Naive thymus-derived CD4-positive, alpha-beta T cell (primary cell): Measurements from ENCODE around the gene EIPR1. TPM values are rescaled to one million over a fixed set of nuclear protein-coding genes. Genes with fewer than 3 reads are reported as not detected.

Experiments used
- ATAC-seq: fragments of 150-1000 bp; cut with Tn5 transposase; 2 replicates; pipeline ENCODE4 v1.10.0; 2021; ENCODE audit warnings: mild to moderate bottlenecking, moderate library complexity
- CTCF ChIA-PET: fragments of 350-600 bp; sonication (Branson Sonifier 250); formaldehyde crosslinking; loops from one replicate; lab custom pipeline; 2021; ENCODE audit warnings: antibody characterized with exemption; lab: Charles Lee
- POLR2A ChIA-PET: fragments of 350-600 bp; sonication (Branson Sonifier 250); formaldehyde crosslinking; loops from one replicate; lab custom pipeline; 2021; ENCODE audit warnings: antibody characterized with exemption, inconsistent platforms; lab: Charles Lee
- DNase-seq, 9 donors: peaks; one replicate each; pipeline versions ENCODE4 v3.0.0 to v3.0.0-alpha.2; 2020 to 2022; ENCODE audit warnings: mixed read lengths in 1 of 9
- H3K27ac ChIP-seq: one replicate; pipeline ENCODE4 v1.7.0; 2013; ENCODE audit warnings: mild to moderate bottlenecking, low read depth, low read length, moderate library complexity
- H3K27me3 ChIP-seq, 2 donors: one replicate each; pipeline ENCODE4 v1.7.0; 2013; ENCODE audit warnings: low read length in 2 of 2, mild to moderate bottlenecking in 2 of 2, moderate library complexity in 2 of 2; ENCODE audit not compliant: control insufficient read depth in 2 of 2, insufficient read depth in 2 of 2
- H3K36me3 ChIP-seq, 3 experiments: 1 replicate in 2 of 3; 2 replicates in 1 of 3; pipeline ENCODE4 v1.7.0; 2013; ENCODE audit warnings: low read length in 3 of 3, mild to moderate bottlenecking in 3 of 3, moderate library complexity in 1 of 3; ENCODE audit not compliant: insufficient read depth in 3 of 3, control insufficient read depth in 2 of 3
- H3K4me1 ChIP-seq, 2 donors: one replicate each; pipeline ENCODE4 v1.7.0; 2013; ENCODE audit warnings: low read length in 2 of 2, mild to moderate bottlenecking in 2 of 2, moderate library complexity in 1 of 2; ENCODE audit not compliant: control insufficient read depth in 2 of 2, insufficient read depth in 2 of 2
- H3K4me3 ChIP-seq: 2 replicates; pipeline ENCODE4 v1.7.0; 2013; ENCODE audit warnings: mild to moderate bottlenecking, low read length
- H3K9me3 ChIP-seq, 3 experiments: 1 replicate in 2 of 3; 2 replicates in 1 of 3; pipeline ENCODE4 v1.7.0; 2013; ENCODE audit warnings: low read length in 3 of 3; ENCODE audit not compliant: control insufficient read depth in 2 of 3
- H3K27ac Mint-ChIP-seq, 9 donors: one replicate each; pipeline ENCODE4 v1.8.0; 2020 to 2022; ENCODE audit warnings: mixed read lengths in 9 of 9, mild to moderate bottlenecking in 8 of 9, moderate library complexity in 5 of 9, inconsistent platforms in 2 of 9
- H3K27me3 Mint-ChIP-seq, 5 donors: one replicate each; pipeline ENCODE4 v1.8.0; 2021 to 2022; ENCODE audit warnings: mixed read lengths in 5 of 5, mild to moderate bottlenecking in 1 of 5
- H3K36me3 Mint-ChIP-seq, 5 donors: one replicate each; pipeline ENCODE4 v1.8.0; 2020 to 2022; ENCODE audit warnings: mixed read lengths in 5 of 5, mild to moderate bottlenecking in 3 of 5, inconsistent platforms in 1 of 5
- H3K4me1 Mint-ChIP-seq, 7 donors: one replicate each; pipeline ENCODE4 v1.8.0; 2020 to 2022; ENCODE audit warnings: mixed read lengths in 7 of 7, mild to moderate bottlenecking in 3 of 7, inconsistent platforms in 1 of 7
- H3K4me3 Mint-ChIP-seq, 10 donors: one replicate each; pipeline ENCODE4 v1.8.0; 2020 to 2022; ENCODE audit warnings: mild to moderate bottlenecking in 10 of 10, mixed read lengths in 10 of 10, moderate library complexity in 6 of 10, inconsistent platforms in 2 of 10
- H3K9me3 Mint-ChIP-seq, 11 donors: one replicate each; pipeline ENCODE4 v1.8.0; 2020 to 2022; ENCODE audit warnings: mixed read lengths in 11 of 11, mild to moderate bottlenecking in 4 of 11, inconsistent platforms in 1 of 11, moderate library complexity in 1 of 11
- intact Hi-C, 2 donors: fragments of 100-400 bp; cut with micrococcal nuclease; formaldehyde crosslinking; loops; one replicate each; pipeline ENCODE4 v1.15.1; 2023
- polyA plus RNA-seq, 2 donors: library from polyadenylated mRNA; unstranded; fragments of 300-500 nt; fragmentation: Illumina TruSeq; gene quantifications; one replicate each; pipeline ENCODE4 v1.2.3, GENCODE V29; 2021
- total RNA-seq, 6 experiments: library from RNA in 5 of 6; stranded (reverse) in 5 of 6; gene quantifications; 1 replicate in 5 of 6; 2 replicates in 1 of 6; pipeline ENCODE4 v1.2.3 and lab custom pipeline; 2021 to 2026

EIPR1 gene
- total and polyA plus RNA-seq, 7 experiments from 2014 or later = 24.4 to 46.2 (median 27.3) TPM

GRCh38 chr2:3398857-3399256, 21.2 kb upstream of the EIPR1 start:
- no peak for ATAC-seq
- Mint-ChIP-seq H3K4me3 (peak overlapping the region in 1 of 10 donors; percentile 53), H3K36me3 (peaks cover 24 to 65% (median 55%) of the 10 kb centered on the region in 5 donors), H3K9me3 (peaks cover 0 to 43% (median 17%) of the 10 kb centered on the region in 11 donors), H3K4me1 (peaks cover 0 to 31% (median 17%) of the 10 kb centered on the region in 7 donors), H3K27me3 (no peaks in the 10 kb centered on the region), H3K27ac (no peak overlapping the region)
- intact Hi-C loops = no loop called here
- no peak overlapping the region for H3K4me3 ChIP-seq
- no peak overlapping the region for H3K27ac ChIP-seq
- ChIA-PET POLR2A (no interaction called here), CTCF (no interaction called here)
- H3K36me3 ChIP-seq = peaks cover 4 to 69% (median 8%) of the 10 kb centered on the region in 3 experiments
- no peak for DNase-seq
- no peaks in the 10 kb centered on the region for H3K27me3 ChIP-seq
- H3K9me3 ChIP-seq = peaks cover 0 to 14% (median 12%) of the 10 kb centered on the region in 3 experiments
- H3K4me1 ChIP-seq = no peaks in the 10 kb centered on the region

DNA sequence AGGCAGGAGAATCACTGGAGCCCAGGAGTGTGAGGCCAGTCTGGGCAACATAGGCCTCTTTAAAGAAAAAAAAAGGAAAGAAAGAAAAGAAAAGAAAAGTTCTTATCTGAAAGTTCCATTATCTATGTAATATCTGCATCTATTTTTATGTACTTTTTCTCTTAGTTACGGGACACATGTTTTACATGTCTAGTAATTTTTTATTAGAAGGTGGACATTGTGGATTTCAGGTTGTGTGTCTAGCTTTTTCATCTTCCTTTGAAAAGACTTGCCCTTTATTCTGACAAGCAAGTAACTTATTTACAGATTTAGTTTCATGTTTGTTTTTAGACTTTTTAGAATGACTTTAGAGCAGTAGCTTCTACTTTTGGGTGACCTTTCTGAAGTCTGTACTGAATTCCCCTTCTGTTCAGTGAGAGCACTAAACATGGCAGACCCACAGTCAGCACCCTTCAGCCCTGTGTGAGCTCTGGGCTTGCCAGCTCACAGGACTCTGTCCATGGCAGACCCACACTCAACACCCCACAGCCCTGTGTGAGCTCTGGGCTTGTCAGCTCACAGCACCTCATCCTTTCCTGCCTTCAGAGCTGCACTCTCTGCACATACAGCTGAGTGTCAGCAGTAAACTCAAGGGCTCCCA, 19.4 kb upstream of the EIPR1 start:
- Histone ChIP-seq H3K4me3 (no peak overlapping the region), H3K27ac (no peak overlapping the region), H3K27me3 (no peaks in the 10 kb centered on the region), H3K4me1 (no peaks in the 10 kb centered on the region), H3K9me3 (peaks cover 0 to 14% (median 12%) of the 10 kb centered on the region in 3 experiments), H3K36me3 (peaks cover 0 to 65% (median 4%) of the 10 kb centered on the region in 3 experiments)
- intact Hi-C loops = no loop called here
- no peak for DNase-seq
- CTCF ChIA-PET = interaction anchor here (1.0 to 1.2 kb wide), 2 partner anchors 11 to 27 kb away, joined by 4 read pairs; no protein-coding TSS in a partner anchor
- POLR2A ChIA-PET = interaction anchor here (0.7 to 1.0 kb wide), 3 partner anchors 19 to 161 kb away, joined by 3 to 8 read pairs (median 3); partner anchors contain the start of genes ADI1, EIPR1 and RNASEH1
- Mint-ChIP-seq H3K36me3 (peaks cover 24 to 75% (median 60%) of the 10 kb centered on the region in 5 donors), H3K4me1 (peaks cover 0 to 42% (median 25%) of the 10 kb centered on the region in 7 donors), H3K27ac (no peak overlapping the region), H3K4me3 (no peak overlapping the region), H3K9me3 (peaks cover 0 to 43% (median 19%) of the 10 kb centered on the region in 11 donors), H3K27me3 (no peaks in the 10 kb centered on the region)
- ATAC-seq = no peak

DNA sequence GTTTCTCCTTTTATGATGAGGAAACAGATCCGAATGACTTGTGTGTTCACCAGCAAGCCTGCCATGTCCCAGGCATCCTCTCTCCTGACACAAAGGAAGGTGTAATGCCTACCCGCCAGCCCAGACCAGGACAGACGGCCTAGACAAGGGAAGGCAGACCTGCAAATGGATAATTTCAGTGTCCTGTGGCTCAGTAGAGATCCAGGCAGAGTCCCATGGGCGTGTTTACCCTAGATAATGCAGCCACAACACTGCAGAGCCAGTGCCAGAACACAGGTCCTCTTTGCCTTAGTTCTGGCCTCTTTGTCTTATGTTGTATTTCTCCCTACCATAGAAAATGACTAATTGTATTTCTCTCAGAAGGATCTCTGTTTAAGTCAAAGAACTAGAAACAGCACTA, 14.6 kb upstream of the EIPR1 start:
- Mint-ChIP-seq H3K4me3 (no peak overlapping the region), H3K9me3 (peaks cover 0 to 28% (median 14%) of the 10 kb centered on the region in 11 donors), H3K36me3 (peaks cover 21 to 85% (median 64%) of the 10 kb centered on the region in 5 donors), H3K27ac (peak overlapping the region in 1 of 9 donors; percentile 44), H3K4me1 (peaks cover 8 to 46% (median 40%) of the 10 kb centered on the region in 7 donors), H3K27me3 (no peaks in the 10 kb centered on the region)
- no peak overlapping the region for H3K4me3 ChIP-seq
- peaks cover 0 to 12% (median 11%) of the 10 kb centered on the region in 3 experiments for H3K9me3 ChIP-seq
- ATAC-seq = no peak
- no peaks in the 10 kb centered on the region for H3K27me3 ChIP-seq
- H3K4me1 ChIP-seq = no peaks in the 10 kb centered on the region
- POLR2A ChIA-PET = interaction anchor here (1.1 kb wide), 1 partner anchor 8 kb away, joined by 4 read pairs; no protein-coding TSS in a partner anchor
- CTCF ChIA-PET = no interaction called here
- peaks cover 0 to 64% (median 11%) of the 10 kb centered on the region in 3 experiments for H3K36me3 ChIP-seq
- no peak overlapping the region for H3K27ac ChIP-seq
- DNase-seq = no peak
- intact Hi-C loops = no loop called here

GRCh38 chr2:3390041-3390440, 12.4 kb upstream of the EIPR1 start:
- ATAC-seq = no peak
- intact Hi-C loops = loop anchor here in 1 of 2 donors (1.0 kb wide), 1 partner anchor 13 kb away; no protein-coding TSS in a partner anchor
- peaks cover 0 to 54% (median 11%) of the 10 kb centered on the region in 3 experiments for H3K36me3 ChIP-seq

GRCh38 chr2:3389193-3389592, 11.6 kb upstream of the EIPR1 start:
- H3K27ac ChIP-seq = no peak overlapping the region
- Mint-ChIP-seq H3K27me3 (no peaks in the 10 kb centered on the region), H3K9me3 (peaks cover 0 to 4% (median 0%) of the 10 kb centered on the region in 11 donors), H3K4me3 (no peak overlapping the region), H3K27ac (no peak overlapping the region), H3K4me1 (peaks cover 17 to 57% (median 49%) of the 10 kb centered on the region in 7 donors), H3K36me3 (peaks cover 10 to 60% (median 39%) of the 10 kb centered on the region in 5 donors)
- CTCF ChIA-PET = interaction anchor here (0.6 kb wide), 1 partner anchor 797 kb away, joined by 3 read pairs; no protein-coding TSS in a partner anchor
- no peak for DNase-seq
- no peaks in the 10 kb centered on the region for H3K27me3 ChIP-seq
- H3K9me3 ChIP-seq = no peaks in the 10 kb centered on the region
- peaks cover 0 to 51% (median 11%) of the 10 kb centered on the region in 3 experiments for H3K36me3 ChIP-seq
- intact Hi-C loops = no loop called here
- no peaks in the 10 kb centered on the region for H3K4me1 ChIP-seq
- no peak overlapping the region for H3K4me3 ChIP-seq
- no peak for ATAC-seq
- POLR2A ChIA-PET = no interaction called here

More at GRCh38 chr2:3390041-3390440, 12.4 kb upstream of the EIPR1 start:
- H3K4me3 Mint-ChIP-seq = no peak overlapping the region
- H3K9me3 ChIP-seq = no peaks in the 10 kb centered on the region
- H3K4me1 Mint-ChIP-seq = peaks cover 13 to 52% (median 41%) of the 10 kb centered on the region in 7 donors
- H3K9me3 Mint-ChIP-seq = peaks cover 0 to 7% (median 4%) of the 10 kb centered on the region in 11 donors
- no peak for DNase-seq
- no peaks in the 10 kb centered on the region for H3K27me3 Mint-ChIP-seq
- H3K4me3 ChIP-seq = no peak overlapping the region
- peaks cover 11 to 69% (median 47%) of the 10 kb centered on the region in 5 donors for H3K36me3 Mint-ChIP-seq
- peak overlapping the region in 2 of 9 donors; percentile 38 to 81 for H3K27ac Mint-ChIP-seq
- CTCF ChIA-PET = no interaction called here
- POLR2A ChIA-PET = no interaction called here
- H3K27me3 ChIP-seq = no peaks in the 10 kb centered on the region
- H3K4me1 ChIP-seq = no peaks in the 10 kb centered on the region
- no peak overlapping the region for H3K27ac ChIP-seq

- peaks cover 0 to 45% (median 11%) of the 10 kb centered on the region in 3 experiments for H3K36me3 ChIP-seq
- Mint-ChIP-seq H3K27ac (no peak overlapping the region), H3K36me3 (peaks cover 10 to 52% (median 35%) of the 10 kb centered on the region in 5 donors), H3K4me1 (peaks cover 17 to 64% (median 48%) of the 10 kb centered on the region in 7 donors), H3K27me3 (no peaks in the 10 kb centered on the region), H3K4me3 (no peak overlapping the region), H3K9me3 (peaks cover 0 to 4% (median 0%) of the 10 kb centered on the region in 11 donors)
- H3K27ac ChIP-seq = no peak overlapping the region
- H3K9me3 ChIP-seq = no peaks in the 10 kb centered on the region
- no peak overlapping the region for H3K4me3 ChIP-seq
- ChIA-PET CTCF (no interaction called here), POLR2A (no interaction called here)
- ATAC-seq (no peak), DNase-seq (no peak)
- intact Hi-C loops = no loop called here
- H3K27me3 ChIP-seq = no peaks in the 10 kb centered on the region
- H3K4me1 ChIP-seq = no peaks in the 10 kb centered on the region
Observed at GRCh38 chr2:3388412-3388738, 10.8 kb upstream of the EIPR1 start.
